Superior temporal gyrus (tissue), 1 donor: Measurements from ENCODE around the gene EPHB6.

ENCODE experiments used
- DNase-seq: peaks from one replicate; pipeline ENCODE4 v3.0.0-alpha.2; 2016; ENCODE audit errors: extremely low spot score

EPHB6 gene

GRCh38 chr7:142833174-142834048 lies 21.5 kb upstream of the EPHB6 start:
- DNase-seq = no peak

- DNase-seq = no peak
These were observed 19.4 kb upstream of the EPHB6 start for GRCh38 chr7:142835487-142835886.

- DNase-seq = no peak
These were observed 18.4 kb upstream of the EPHB6 start for GRCh38 chr7:142836426-142836825.

- DNase-seq = no peak
These were observed 16.2 kb upstream of the EPHB6 start for GRCh38 chr7:142838461-142839213.

GRCh38 chr7:142842251-142842766 lies 12.6 kb upstream of the EPHB6 start:
- DNase-seq = no peak

- no peak for DNase-seq
These were observed 7.5 kb upstream of the EPHB6 start for GRCh38 chr7:142847353-142847752.

GRCh38 chr7:142851269-142851668 lies 3.6 kb upstream of the EPHB6 start:
- peak; percentile 18 for DNase-seq

- no peak for DNase-seq
These were observed 3.0 kb upstream of the EPHB6 start for GRCh38 chr7:142851919-142852318.

- DNase-seq = peak; percentile 80
These were observed 1.0 kb upstream of the EPHB6 start for GRCh38 chr7:142853739-142854371.

- DNase-seq = no peak
These were observed 353 bp downstream of the EPHB6 start for GRCh38 chr7:142855114-142855743.

- DNase-seq = no peak
These were observed 1.1 kb downstream of the EPHB6 start for GRCh38 chr7:142855756-142856564.

- DNase-seq = peak; percentile 56
These were observed 1.8 kb downstream of the EPHB6 start for GRCh38 chr7:142856565-142857245.

- no peak for DNase-seq
These were observed 2.7 kb downstream of the EPHB6 start for GRCh38 chr7:142857625-142858024.

- no peak for DNase-seq
These were observed 4.5 kb downstream of the EPHB6 start for GRCh38 chr7:142859411-142859810.

GRCh38 chr7:142859829-142860228 lies 5.0 kb downstream of the EPHB6 start:
- peak; percentile 33 for DNase-seq

GRCh38 chr7:142860968-142861367 lies 6.1 kb downstream of the EPHB6 start:
- no peak for DNase-seq

GRCh38 chr7:142862351-142862750 lies 7.5 kb downstream of the EPHB6 start:
- no peak for DNase-seq

- no peak for DNase-seq
These were observed 8.0 kb downstream of the EPHB6 start for GRCh38 chr7:142862786-142863400.

- no peak for DNase-seq
These were observed 9.2 kb downstream of the EPHB6 start for GRCh38 chr7:142863891-142864685.
